ENCODE data around the gene NTNG1. TPM values are rescaled to one million over a fixed set of nuclear protein-coding genes. Genes with fewer than 3 reads are reported as not detected.

NTNG1 gene
- total RNA-seq, 2 experiments from 2014 or later = 1.1 TPM; not detected in 1

- no peaks in the 10 kb centered on the region for H3K4me1 Mint-ChIP-seq
- no peaks in the 10 kb centered on the region for H3K9me3 Mint-ChIP-seq (ENCODE audit: low read depth)
- H3K4me3 Mint-ChIP-seq = no peak overlapping the region
- DNase-seq = no peak
- no peak overlapping the region for H3K27ac Mint-ChIP-seq
- peaks cover 3% of the 10 kb centered on the region for H3K27me3 Mint-ChIP-seq
- H3K36me3 Mint-ChIP-seq = no peaks in the 10 kb centered on the region
- no peak for ATAC-seq
- CTCF ChIA-PET = no interaction called here
Observed at GRCh38 chr1:107531065-107531908, 390.4 kb downstream of the NTNG1 start.

DNA sequence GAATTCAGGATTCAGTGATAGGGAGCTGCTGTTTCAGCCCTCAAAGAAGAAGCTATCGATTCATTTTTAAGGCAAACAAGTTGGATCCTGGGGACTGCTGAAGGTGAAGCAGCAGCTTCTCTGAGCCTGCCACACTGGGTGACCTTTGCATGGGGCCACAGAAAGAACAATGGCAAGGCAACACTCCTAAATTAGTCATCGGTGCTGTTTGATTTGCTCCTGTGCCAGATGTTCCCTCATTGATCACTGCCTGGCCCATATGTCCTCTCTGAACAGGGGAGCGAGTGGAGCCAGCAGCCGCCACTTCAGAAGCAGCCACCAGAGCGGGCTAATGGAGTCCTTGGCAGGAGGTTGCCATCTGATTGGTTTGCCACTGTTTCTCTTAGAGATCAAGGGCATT lies 391.5 kb downstream of the NTNG1 start:
- no peak overlapping the region for H3K27ac Mint-ChIP-seq
- H3K27me3 Mint-ChIP-seq = peaks cover 3% of the 10 kb centered on the region
- DNase-seq = no peak
- H3K4me3 Mint-ChIP-seq = no peak overlapping the region
- ATAC-seq = no peak
- H3K4me1 Mint-ChIP-seq = no peaks in the 10 kb centered on the region
- no peaks in the 10 kb centered on the region for H3K36me3 Mint-ChIP-seq
- CTCF ChIA-PET = interaction anchor here (0.7 kb wide), 1 partner anchor 9 kb away, joined by 3 read pairs; no protein-coding TSS in a partner anchor
- no peaks in the 10 kb centered on the region for H3K9me3 Mint-ChIP-seq (ENCODE audit: low read depth)

Other genes starting within 250 kb of the NTNG1 start
- gene PRMT6, start 84.4 kb upstream of the NTNG1 start, total RNA-seq = 10 to 100 TPM; 13.1 to 21.0 TPM